Mucosa of rectum (tissue), 2 donors: Measurements from ENCODE around the gene CARNS1.

ENCODE experiments used
- H3K27ac ChIP-seq, 2 donors: one replicate each; pipeline ENCODE4 v1.7.0; 2013; ENCODE audit warnings: inconsistent platforms in 2 of 2, low read depth in 2 of 2, low read length in 2 of 2
- H3K27me3 ChIP-seq, 2 donors: one replicate each; pipeline ENCODE4 v1.7.0; 2013; ENCODE audit warnings: low read length in 2 of 2; ENCODE audit not compliant: control insufficient read depth in 2 of 2, insufficient read depth in 2 of 2
- H3K36me3 ChIP-seq, 2 donors: one replicate each; pipeline ENCODE4 v1.7.0; 2013; ENCODE audit warnings: low read length in 2 of 2; ENCODE audit not compliant: control insufficient read depth in 2 of 2, insufficient read depth in 2 of 2
- H3K4me1 ChIP-seq, 2 donors: one replicate each; pipeline ENCODE4 v1.7.0; 2013; ENCODE audit warnings: low read length in 2 of 2, mild to moderate bottlenecking in 1 of 2; ENCODE audit not compliant: control insufficient read depth in 2 of 2, insufficient read depth in 2 of 2
- H3K4me3 ChIP-seq, 2 donors: one replicate each; pipeline ENCODE4 v1.7.0; 2013; ENCODE audit warnings: low read length in 2 of 2
- H3K9ac ChIP-seq, 2 donors: one replicate each; pipeline ENCODE4 v1.7.0; 2013; ENCODE audit warnings: low read length in 2 of 2, low read depth in 1 of 2, mild to moderate bottlenecking in 1 of 2
- H3K9me3 ChIP-seq, 2 donors: one replicate each; pipeline ENCODE4 v1.7.0; 2013; ENCODE audit warnings: low read length in 2 of 2; ENCODE audit not compliant: control insufficient read depth in 2 of 2
- donor health status: healthy.
- donor health status: Normal muscosa, but diverticular disease.

The CARNS1 gene

GRCh38 chr11:67441731-67442351, 26.4 kb downstream of the CARNS1 start:
- peaks cover 20 to 24% of the 10 kb centered on the region in 2 donors for H3K36me3 ChIP-seq
- peaks cover 19 to 27% of the 10 kb centered on the region in 2 donors for H3K4me1 ChIP-seq
- peak overlapping the region; percentile 83 to 96 for H3K9ac ChIP-seq

DNA sequence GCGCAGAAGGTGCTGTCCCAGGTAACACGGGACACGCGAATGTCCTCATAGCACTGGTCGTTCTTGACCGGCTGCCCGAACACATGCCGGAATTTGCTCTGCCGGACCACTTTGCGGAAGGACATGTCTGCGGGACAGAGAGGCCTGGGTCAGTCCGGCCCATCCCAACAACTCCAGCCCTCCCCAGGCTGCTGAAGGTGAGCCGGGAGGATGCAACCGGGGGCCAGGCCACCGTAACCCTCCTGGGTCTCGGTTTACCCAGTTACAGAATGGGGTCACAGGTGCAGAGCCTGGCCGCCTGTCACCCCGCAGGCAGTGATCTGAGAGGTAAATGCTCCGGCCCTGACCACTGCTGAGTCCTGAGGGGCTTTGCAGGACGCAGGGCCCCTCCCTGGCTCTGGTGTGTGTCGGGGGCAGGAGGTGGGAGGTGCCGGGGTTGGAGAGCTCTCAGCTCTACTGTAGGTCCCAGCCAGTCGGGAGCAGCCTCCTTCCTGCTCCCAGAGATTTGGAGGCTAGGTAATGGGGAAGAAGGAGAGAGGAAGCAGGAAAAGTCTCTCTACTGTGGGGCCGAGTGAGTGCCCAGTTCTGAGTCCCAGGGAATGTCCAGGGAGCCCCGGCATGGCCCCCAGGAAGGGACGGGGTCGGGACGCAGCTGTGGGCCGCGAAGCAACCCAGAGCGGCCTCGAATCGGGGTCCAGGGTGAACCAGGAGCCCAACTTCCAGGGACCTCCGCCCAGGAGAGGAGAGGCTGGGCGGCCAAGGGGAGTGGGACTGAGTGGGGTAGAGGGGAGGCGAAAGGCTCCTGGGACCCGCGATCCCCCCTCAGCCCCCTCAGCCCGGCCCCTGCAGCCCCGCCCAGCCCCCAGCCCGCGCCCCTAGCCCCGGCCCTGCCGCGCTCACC, 27.3 kb downstream of the CARNS1 start:
- H3K9ac ChIP-seq, result peak overlapping the region; percentile 83 to 96
- peak overlapping the region; percentile 86 to 90 for H3K27ac ChIP-seq
- H3K36me3 ChIP-seq, result peaks cover 18 to 21% of the 10 kb centered on the region in 2 donors
- H3K9me3 ChIP-seq, result no peaks in the 10 kb centered on the region
- H3K4me1 ChIP-seq, result peaks cover 19 to 27% of the 10 kb centered on the region in 2 donors
- peak overlapping the region; percentile 76 to 88 for H3K4me3 ChIP-seq
- H3K27me3 ChIP-seq, result no peaks in the 10 kb centered on the region

More at GRCh38 chr11:67441731-67442351, 26.4 kb downstream of the CARNS1 start:
- Histone ChIP-seq H3K4me3 (peak overlapping the region; percentile 76 to 88), H3K9me3 (no peaks in the 10 kb centered on the region), H3K27ac (peak overlapping the region in 1 of 2 donors; percentile 16), H3K27me3 (no peaks in the 10 kb centered on the region)

- peaks cover 11% of the 10 kb centered on the region in 2 donors for H3K36me3 ChIP-seq
- no peak overlapping the region for H3K4me3 ChIP-seq
- no peaks in the 10 kb centered on the region for H3K27me3 ChIP-seq
- no peak overlapping the region for H3K9ac ChIP-seq
- peaks cover 16 to 19% of the 10 kb centered on the region in 2 donors for H3K4me1 ChIP-seq
- no peak overlapping the region for H3K27ac ChIP-seq
- H3K9me3 ChIP-seq, result no peaks in the 10 kb centered on the region
Measured at GRCh38 chr11:67445515-67445914, 30.0 kb downstream of the CARNS1 start.

DNA sequence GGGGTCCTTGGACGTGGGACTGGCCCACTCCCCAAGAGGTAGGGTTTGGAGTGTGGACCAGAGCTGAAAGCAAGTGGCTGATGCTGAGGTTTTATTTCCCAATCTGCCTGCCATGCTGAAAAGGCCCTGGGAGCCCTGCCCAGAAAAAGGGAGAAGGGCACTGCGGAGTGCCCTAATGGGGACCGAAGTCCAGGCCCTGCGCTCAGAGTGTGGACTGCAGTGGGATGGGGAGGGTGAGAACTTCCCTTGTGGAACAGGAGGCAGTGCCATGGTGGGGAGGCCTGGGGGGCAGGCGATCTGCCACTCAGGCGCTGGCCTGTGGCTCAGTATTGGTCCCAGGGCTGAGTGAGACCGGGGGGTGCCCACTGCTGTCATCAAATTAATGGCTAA, 32.7 kb downstream of the CARNS1 start:
- Histone ChIP-seq H3K9ac (no peak overlapping the region), H3K27ac (no peak overlapping the region), H3K4me1 (peaks cover 2 to 5% of the 10 kb centered on the region in 2 donors), H3K27me3 (no peaks in the 10 kb centered on the region), H3K9me3 (no peaks in the 10 kb centered on the region), H3K4me3 (no peak overlapping the region), H3K36me3 (no peaks in the 10 kb centered on the region)

GRCh38 chr11:67449116-67449844, 33.8 kb downstream of the CARNS1 start:
- Histone ChIP-seq H3K27me3 (no peaks in the 10 kb centered on the region), H3K27ac (peak overlapping the region in 1 of 2 donors; percentile 32), H3K36me3 (no peaks in the 10 kb centered on the region), H3K9me3 (no peaks in the 10 kb centered on the region), H3K9ac (no peak overlapping the region), H3K4me1 (peaks cover 2 to 5% of the 10 kb centered on the region in 2 donors), H3K4me3 (no peak overlapping the region)

DNA sequence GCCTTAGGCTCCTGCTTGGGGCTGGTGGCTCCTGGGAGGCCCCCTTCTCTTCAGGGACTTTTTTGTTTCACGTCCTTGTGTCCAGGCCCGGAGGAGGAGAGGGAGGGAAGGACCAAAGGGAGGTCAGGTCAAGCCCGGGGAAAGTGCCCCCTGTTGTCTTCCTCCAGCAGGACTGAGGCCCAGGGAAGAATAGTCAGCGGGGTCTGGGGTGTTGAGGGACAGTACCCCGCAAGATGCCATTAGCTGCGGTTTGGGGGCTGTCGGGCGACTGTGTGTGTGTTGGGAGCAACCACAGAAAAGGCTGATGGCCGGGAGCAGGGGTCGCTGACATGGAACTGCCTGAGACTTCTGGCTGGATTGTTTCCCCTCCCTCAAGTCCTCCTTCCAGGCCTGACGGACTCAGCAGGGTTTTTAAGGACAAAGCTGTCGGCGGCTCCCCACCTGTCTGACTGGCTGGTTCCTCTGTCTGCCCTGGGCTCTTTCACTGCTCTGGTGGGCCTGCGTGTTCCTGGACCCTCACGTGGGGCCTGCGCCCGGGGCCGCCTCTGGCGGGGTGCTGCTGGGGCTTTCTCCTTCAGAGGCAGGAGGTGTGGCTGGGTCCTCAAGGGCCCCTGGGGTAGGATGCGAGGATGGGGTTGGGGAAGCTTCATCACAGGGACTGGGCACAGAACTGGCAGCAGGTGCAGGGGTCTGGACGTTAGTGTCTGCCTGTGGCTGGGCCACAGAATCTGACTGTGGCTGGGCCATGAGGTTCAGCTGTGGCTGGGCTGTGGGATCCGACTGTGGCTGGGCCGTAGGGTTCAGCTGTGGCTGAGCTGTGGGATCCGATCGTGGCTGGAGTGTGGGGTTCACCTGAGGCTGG, 35.5 kb downstream of the CARNS1 start:
- Histone ChIP-seq H3K4me3 (no peak overlapping the region), H3K36me3 (no peaks in the 10 kb centered on the region), H3K27me3 (no peaks in the 10 kb centered on the region), H3K4me1 (peaks cover 0 to 2% of the 10 kb centered on the region in 2 donors), H3K27ac (no peak overlapping the region), H3K9me3 (no peaks in the 10 kb centered on the region), H3K9ac (no peak overlapping the region)

DNA sequence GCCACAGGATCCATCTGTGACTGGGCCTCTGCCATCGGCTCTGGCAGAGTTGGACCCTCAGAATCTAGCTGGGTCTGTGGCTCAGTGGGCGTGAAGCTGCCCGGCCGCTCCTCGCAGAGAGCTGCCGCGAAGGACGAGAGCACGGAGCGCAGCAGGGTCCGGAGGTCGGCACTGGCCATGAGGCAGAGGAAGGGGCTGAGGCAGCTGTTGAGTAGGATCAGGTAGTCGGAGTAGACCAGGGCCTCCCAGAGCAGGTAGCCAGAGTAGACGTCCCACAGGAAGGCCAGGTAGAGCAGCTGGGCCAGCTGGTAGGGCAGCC, 36.1 kb downstream of the CARNS1 start:
- Histone ChIP-seq H3K9ac (no peak overlapping the region), H3K36me3 (no peaks in the 10 kb centered on the region), H3K4me1 (no peaks in the 10 kb centered on the region), H3K27me3 (no peaks in the 10 kb centered on the region), H3K4me3 (no peak overlapping the region), H3K27ac (no peak overlapping the region), H3K9me3 (no peaks in the 10 kb centered on the region)

DNA sequence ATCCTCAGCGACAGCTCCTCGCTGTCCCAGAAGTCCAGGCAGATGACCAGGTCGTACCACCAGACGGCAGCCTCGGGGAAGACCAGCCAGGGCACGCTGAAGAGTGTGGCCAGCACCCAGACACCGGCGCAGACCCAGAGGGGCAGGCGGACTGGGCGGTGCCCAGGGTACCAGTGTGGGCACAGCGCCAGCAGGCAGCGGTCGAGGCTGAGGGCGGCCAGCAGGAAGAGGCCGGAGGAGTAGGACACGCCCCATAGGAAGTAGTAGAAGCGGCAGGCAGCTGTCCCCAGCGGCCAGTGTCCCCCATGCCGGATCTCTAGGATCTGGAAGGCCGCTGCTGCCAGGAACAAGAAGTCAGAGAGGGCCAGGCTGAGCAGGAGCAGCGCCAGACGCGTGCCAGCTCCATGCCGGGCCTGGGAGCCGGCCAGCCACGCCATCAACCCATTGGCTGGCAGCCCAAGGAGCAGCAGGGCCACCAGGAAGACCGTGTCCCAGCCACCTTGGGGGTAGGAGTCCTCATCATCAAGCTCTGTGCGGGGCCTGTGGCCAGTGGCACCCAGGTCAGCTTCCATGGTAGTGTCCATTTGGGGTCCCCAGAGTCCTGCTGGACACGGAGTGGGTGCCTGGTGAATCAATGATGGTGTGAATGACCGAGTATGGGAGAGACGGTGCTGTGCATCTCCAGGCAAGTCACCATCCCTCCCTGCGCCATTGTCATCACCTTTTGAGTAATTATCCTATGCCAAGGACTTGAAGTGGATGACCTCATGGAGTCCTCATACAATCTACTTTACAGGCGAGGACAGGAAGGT, 36.9 kb downstream of the CARNS1 start, which contains the start of gene GPR152:
GPR152 (minus strand) TSS at position 589 of the 812 bp plus-strand sequence; CDS start at position 584, 5 bp downstream.
- no peaks in the 10 kb centered on the region for H3K27me3 ChIP-seq
- no peak within 1 kb of the TSS for H3K4me3 ChIP-seq
- H3K9me3 ChIP-seq, result no peaks in the 10 kb centered on the region
- H3K4me1 ChIP-seq, result no peaks in the 10 kb centered on the region
- no peaks in the 10 kb centered on the region for H3K36me3 ChIP-seq
- no peak within 1 kb of the TSS for H3K27ac ChIP-seq
- no peak within 1 kb of the TSS for H3K9ac ChIP-seq
